Fibroblast of the aortic adventitia (primary cell): ENCODE results near the gene RIT1. TPM values are rescaled to one million over a fixed set of nuclear protein-coding genes. Genes with fewer than 3 reads are reported as not detected.

Experiments used
- DNase-seq: peaks from one replicate; pipeline ENCODE4 v3.0.0-alpha.2; 2010; ENCODE audit warnings: low read depth
- H3K4me3 ChIP-seq: 2 replicates; pipeline ENCODE4 v1.5.1; 2011; ENCODE audit warnings: low read depth, mild to moderate bottlenecking, control low read depth, low read length, moderate library complexity
- CTCF ChIP-seq: IDR thresholded peaks from 2 replicates; pipeline ENCODE4 v1.5.1; 2011; ENCODE audit warnings: mild to moderate bottlenecking, low read length, control low read depth, inconsistent platforms; ENCODE audit not compliant: insufficient read depth
- small RNA-seq: library from RNA; depleted of rRNA; stranded (forward); fragments of <200 nt; gene quantifications from one replicate; pipeline ENCODE3, GENCODE V24; 2012
- total RNA-seq: library from RNA; depleted of rRNA; stranded (reverse); fragments of >200 nt; gene quantifications from 2 replicates; pipeline ENCODE4 v1.2.3, GENCODE V29; 2012; ENCODE audit warnings: low replicate concordance

RIT1 gene
- total RNA-seq, 1 donor = 33.7 TPM

- DNase-seq = no peak
- H3K4me3 ChIP-seq = no peak overlapping the region
- no peak for TF ChIP-seq CTCF
Observed at GRCh38 chr1:155850345-155850744, 60.8 kb downstream of the RIT1 start.

- no peak for DNase-seq
- TF ChIP-seq CTCF = no peak
- H3K4me3 ChIP-seq = no peak overlapping the region
Observed at GRCh38 chr1:155847823-155848529, 63.2 kb downstream of the RIT1 start.

Small RNA genes lying within 50 kb of the gene (small RNA-seq; reads per million reads assigned to genes)
- gene MIR6738 (0.45 reads per million), gene RF00015 (not detected), gene SCARNA4 (not detected), gene SNORA80E (154 reads per million, percentile 98 among the genes with 10 or more reads in this experiment)

Other genes with a start within 250 kb of the RIT1 start
- 25.7 and 54.6 TPM in 2 replicates for gene YY1AP1, start 222.6 kb downstream of the RIT1 start, total RNA-seq
- 73.7 and 129 TPM in 2 replicates for gene DAP3, start 222.3 kb downstream of the RIT1 start, total RNA-seq
- 39.9 and 50.0 TPM in 2 replicates for gene GON4L, start 54.1 kb downstream of the RIT1 start, total RNA-seq
- gene SYT11, start 51.8 kb downstream of the RIT1 start, total RNA-seq = 19.5 and 48.6 TPM in 2 replicates
- gene KHDC4, start 23.1 kb upstream of the RIT1 start, total RNA-seq = 11.3 and 31.0 TPM in 2 replicates
- gene RXFP4, start 30.3 kb upstream of the RIT1 start, total RNA-seq = 0.09 TPM in 1 of 2 replicates, not detected in the other
- 116 and 161 TPM in 2 replicates for gene ARHGEF2, start 67.2 kb upstream of the RIT1 start, total RNA-seq
- 339 and 472 TPM in 2 replicates for gene SSR2, start 109.6 kb upstream of the RIT1 start, total RNA-seq
- 8.5 and 22.0 TPM in 2 replicates for gene UBQLN4, start 142.4 kb upstream of the RIT1 start, total RNA-seq
- 40.4 and 74.7 TPM in 2 replicates for gene LAMTOR2, start 143.4 kb upstream of the RIT1 start, total RNA-seq
- gene RAB25, start 149.8 kb upstream of the RIT1 start, total RNA-seq = not detected in 2 replicates
- 0.90 TPM in 2 replicates for gene MEX3A, start 171.1 kb upstream of the RIT1 start, total RNA-seq
- gene LMNA, start 203.4 kb upstream of the RIT1 start, total RNA-seq = 502 and 1,039 TPM in 2 replicates
- gene SEMA4A, start 242.2 kb upstream of the RIT1 start, total RNA-seq = 1.4 and 3.2 TPM in 2 replicates